ENCODE data around the gene CSRNP3.

Gene CSRNP3

GRCh38 chr2:165544897-165545296 is 75.4 kb downstream of the CSRNP3 start:
- Mint-ChIP-seq H3K9me3 (no peaks in the 10 kb centered on the region), H3K27me3 (no peaks in the 10 kb centered on the region), H3K4me1 (no peaks in the 10 kb centered on the region), H3K4me3 (no peak overlapping the region), H3K36me3 (no peaks in the 10 kb centered on the region), H3K27ac (no peak overlapping the region)
- DNase-seq, result no peak
- CTCF ChIA-PET, result no interaction called here

- no peak for DNase-seq
- no peaks in the 10 kb centered on the region for H3K36me3 Mint-ChIP-seq
- H3K9me3 Mint-ChIP-seq, result no peaks in the 10 kb centered on the region
- H3K27me3 Mint-ChIP-seq, result no peaks in the 10 kb centered on the region
- CTCF ChIA-PET, result no interaction called here
- no peak overlapping the region for H3K4me3 Mint-ChIP-seq
- H3K4me1 Mint-ChIP-seq, result no peaks in the 10 kb centered on the region
- no peak overlapping the region for H3K27ac Mint-ChIP-seq
These were observed 78.4 kb downstream of the CSRNP3 start for GRCh38 chr2:165547900-165548299.

GRCh38 chr2:165549619-165550018 is 80.1 kb downstream of the CSRNP3 start:
- H3K27ac Mint-ChIP-seq, result no peak overlapping the region
- CTCF ChIA-PET, result interaction anchor here (0.8 kb wide), 1 partner anchor 325 kb away, joined by 3 read pairs; no protein-coding TSS in a partner anchor
- H3K27me3 Mint-ChIP-seq, result no peaks in the 10 kb centered on the region
- no peaks in the 10 kb centered on the region for H3K4me1 Mint-ChIP-seq
- no peaks in the 10 kb centered on the region for H3K36me3 Mint-ChIP-seq
- H3K9me3 Mint-ChIP-seq, result no peaks in the 10 kb centered on the region
- H3K4me3 Mint-ChIP-seq, result no peak overlapping the region
- DNase-seq, result no peak

GRCh38 chr2:165558832-165559231 is 89.3 kb downstream of the CSRNP3 start:
- DNase-seq, result no peak
- no peaks in the 10 kb centered on the region for H3K4me1 Mint-ChIP-seq
- H3K36me3 Mint-ChIP-seq, result no peaks in the 10 kb centered on the region
- no peaks in the 10 kb centered on the region for H3K27me3 Mint-ChIP-seq
- no peak overlapping the region for H3K4me3 Mint-ChIP-seq
- no peak overlapping the region for H3K27ac Mint-ChIP-seq
- CTCF ChIA-PET, result interaction anchor here (1.0 to 1.6 kb wide), 2 partner anchors 255 to 315 kb away, joined by 3 read pairs; no protein-coding TSS in a partner anchor
- H3K9me3 Mint-ChIP-seq, result no peaks in the 10 kb centered on the region

GRCh38 chr2:165560377-165560988 is 91.0 kb downstream of the CSRNP3 start:
- H3K27ac Mint-ChIP-seq, result no peak overlapping the region
- no peaks in the 10 kb centered on the region for H3K27me3 Mint-ChIP-seq
- no peaks in the 10 kb centered on the region for H3K9me3 Mint-ChIP-seq
- H3K36me3 Mint-ChIP-seq, result no peaks in the 10 kb centered on the region
- no peak for DNase-seq
- no peaks in the 10 kb centered on the region for H3K4me1 Mint-ChIP-seq
- CTCF ChIA-PET, result interaction anchor here (1.6 to 1.7 kb wide), 2 partner anchors 314 kb away, joined by 3 to 4 read pairs; no protein-coding TSS in a partner anchor
- no peak overlapping the region for H3K4me3 Mint-ChIP-seq

- CTCF ChIA-PET, result interaction anchor here (1.7 kb wide), 1 partner anchor 313 kb away, joined by 4 read pairs; no protein-coding TSS in a partner anchor
- Mint-ChIP-seq H3K4me1 (no peaks in the 10 kb centered on the region), H3K27ac (no peak overlapping the region), H3K9me3 (no peaks in the 10 kb centered on the region), H3K27me3 (no peaks in the 10 kb centered on the region), H3K4me3 (no peak overlapping the region), H3K36me3 (no peaks in the 10 kb centered on the region)
- no peak for DNase-seq
These were observed 92.0 kb downstream of the CSRNP3 start for GRCh38 chr2:165561516-165561915.

- no peak for DNase-seq
- Mint-ChIP-seq H3K4me3 (no peak overlapping the region), H3K27me3 (no peaks in the 10 kb centered on the region), H3K9me3 (no peaks in the 10 kb centered on the region), H3K27ac (no peak overlapping the region), H3K36me3 (no peaks in the 10 kb centered on the region), H3K4me1 (no peaks in the 10 kb centered on the region)
- CTCF ChIA-PET, result interaction anchor here (1.7 kb wide), 1 partner anchor 312 kb away, joined by 4 read pairs; no protein-coding TSS in a partner anchor
These were observed 92.7 kb downstream of the CSRNP3 start for GRCh38 chr2:165562233-165562632.

GRCh38 chr2:165563468-165564225 is 94.1 kb downstream of the CSRNP3 start:
- Mint-ChIP-seq H3K4me3 (no peak overlapping the region), H3K27ac (no peak overlapping the region), H3K27me3 (no peaks in the 10 kb centered on the region), H3K4me1 (no peaks in the 10 kb centered on the region), H3K36me3 (no peaks in the 10 kb centered on the region), H3K9me3 (no peaks in the 10 kb centered on the region)
- DNase-seq, result no peak
- CTCF ChIA-PET, result interaction anchor here (0.8 to 1.3 kb wide), 3 partner anchors 8 to 311 kb away, joined by 3 to 4 read pairs (median 3); no protein-coding TSS in a partner anchor

GRCh38 chr2:165566008-165566407 is 96.5 kb downstream of the CSRNP3 start:
- no peak overlapping the region for H3K27ac Mint-ChIP-seq
- H3K27me3 Mint-ChIP-seq, result no peaks in the 10 kb centered on the region
- DNase-seq, result no peak
- H3K4me3 Mint-ChIP-seq, result no peak overlapping the region
- no peaks in the 10 kb centered on the region for H3K36me3 Mint-ChIP-seq
- no peaks in the 10 kb centered on the region for H3K4me1 Mint-ChIP-seq
- H3K9me3 Mint-ChIP-seq, result no peaks in the 10 kb centered on the region
- CTCF ChIA-PET, result no interaction called here

- no peaks in the 10 kb centered on the region for H3K27me3 Mint-ChIP-seq
- H3K27ac Mint-ChIP-seq, result no peak overlapping the region
- CTCF ChIA-PET, result no interaction called here
- no peak for DNase-seq
- H3K9me3 Mint-ChIP-seq, result no peaks in the 10 kb centered on the region
- no peak overlapping the region for H3K4me3 Mint-ChIP-seq
- no peaks in the 10 kb centered on the region for H3K36me3 Mint-ChIP-seq
- no peaks in the 10 kb centered on the region for H3K4me1 Mint-ChIP-seq
These were observed 97.8 kb downstream of the CSRNP3 start for GRCh38 chr2:165567273-165567672.

GRCh38 chr2:165568361-165568760 is 98.9 kb downstream of the CSRNP3 start:
- no peaks in the 10 kb centered on the region for H3K4me1 Mint-ChIP-seq
- no peak overlapping the region for H3K27ac Mint-ChIP-seq
- CTCF ChIA-PET, result no interaction called here
- no peaks in the 10 kb centered on the region for H3K36me3 Mint-ChIP-seq
- no peaks in the 10 kb centered on the region for H3K9me3 Mint-ChIP-seq
- no peak for DNase-seq
- no peaks in the 10 kb centered on the region for H3K27me3 Mint-ChIP-seq
- no peak overlapping the region for H3K4me3 Mint-ChIP-seq

- no peak overlapping the region for H3K4me3 Mint-ChIP-seq
- H3K27me3 Mint-ChIP-seq, result peaks cover 4% of the 10 kb centered on the region
- CTCF ChIA-PET, result interaction anchor here (0.9 kb wide), 1 partner anchor 8 kb away, joined by 3 read pairs; no protein-coding TSS in a partner anchor
- no peak overlapping the region for H3K27ac Mint-ChIP-seq
- no peaks in the 10 kb centered on the region for H3K9me3 Mint-ChIP-seq
- H3K36me3 Mint-ChIP-seq, result no peaks in the 10 kb centered on the region
- H3K4me1 Mint-ChIP-seq, result no peaks in the 10 kb centered on the region
- DNase-seq, result no peak
These were observed 102.0 kb downstream of the CSRNP3 start for GRCh38 chr2:165571477-165571876.

GRCh38 chr2:165572151-165572550 is 102.7 kb downstream of the CSRNP3 start:
- Mint-ChIP-seq H3K4me3 (no peak overlapping the region), H3K27me3 (peaks cover 4% of the 10 kb centered on the region), H3K4me1 (no peaks in the 10 kb centered on the region), H3K36me3 (no peaks in the 10 kb centered on the region), H3K27ac (no peak overlapping the region), H3K9me3 (no peaks in the 10 kb centered on the region)
- no peak for DNase-seq
- CTCF ChIA-PET, result interaction anchor here (0.9 kb wide), 1 partner anchor 9 kb away, joined by 3 read pairs; no protein-coding TSS in a partner anchor

GRCh38 chr2:165573534-165574461 is 104.3 kb downstream of the CSRNP3 start:
- Mint-ChIP-seq H3K36me3 (no peaks in the 10 kb centered on the region), H3K4me1 (no peaks in the 10 kb centered on the region), H3K27ac (no peak overlapping the region), H3K9me3 (no peaks in the 10 kb centered on the region), H3K4me3 (no peak overlapping the region), H3K27me3 (peaks cover 4% of the 10 kb centered on the region)
- CTCF ChIA-PET, result no interaction called here
- DNase-seq, result no peak
